H1 (cell line): ENCODE measurements around the gene DXO. TPM values are rescaled to one million over a fixed set of nuclear protein-coding genes. Genes with fewer than 3 reads are reported as not detected.

Experiments
- CTCF ChIA-PET: fragments of 300-600 bp; sonication (Branson Sonifier 250); formaldehyde crosslinking; loops from one replicate; lab custom pipeline; 2021; ENCODE audit not compliant: partially characterized antibody; lab: Charles Lee
- POLR2A ChIA-PET: fragments of 300-600 bp; sonication (Branson Sonifier 250); formaldehyde crosslinking; loops from one replicate; lab custom pipeline; 2021; ENCODE audit warnings: inconsistent platforms; ENCODE audit not compliant: partially characterized antibody; lab: Charles Lee
- DNase-seq, 2 experiments: peaks; one replicate each; pipeline versions ENCODE4 v3.0.0 to v3.0.0-alpha.2; 2010 to 2022; ENCODE audit warnings: low spot score in 2 of 2, low read depth in 1 of 2, mixed read lengths in 1 of 2
- FAIRE-seq: peaks from 2 replicates; lab custom pipeline; 2011; peaks lifted over from hg19 to GRCh38; lab: Jason Lieb, UNC
- H2AFZ ChIP-seq: 2 replicates; pipeline ENCODE4 v1.8.1; 2012; ENCODE audit warnings: low read length, inconsistent platforms
- H2AK5ac ChIP-seq: 2 replicates; pipeline ENCODE4 v1.6.1; 2013; ENCODE audit warnings: low read depth, low read length
- H2BK120ac ChIP-seq: replicated peaks from 2 replicates; pipeline ENCODE3; 2013; ENCODE audit warnings: low read depth, low read length, inconsistent platforms
- H2BK12ac ChIP-seq: 2 replicates; pipeline ENCODE4 v1.6.1; 2013; ENCODE audit warnings: low read depth, low read length
- H2BK15ac ChIP-seq: 2 replicates; pipeline ENCODE4 v1.6.1; 2013; ENCODE audit warnings: low read length
- H2BK20ac ChIP-seq: 2 replicates; pipeline ENCODE4 v1.6.1; 2013; ENCODE audit warnings: low read length
- H2BK5ac ChIP-seq: 2 replicates; pipeline ENCODE4 v1.6.1; 2013; ENCODE audit warnings: low read depth, low read length
- H3K14ac ChIP-seq: 2 replicates; pipeline ENCODE4 v1.6.1; 2013; ENCODE audit warnings: inconsistent platforms; ENCODE audit not compliant: insufficient read length
- H3K18ac ChIP-seq: 2 replicates; pipeline ENCODE4 v1.6.1; 2013; ENCODE audit warnings: low read length; ENCODE audit errors: extremely low read depth
- H3K23ac ChIP-seq: 2 replicates; pipeline ENCODE4 v1.6.1; 2013; ENCODE audit warnings: inconsistent platforms; ENCODE audit not compliant: insufficient read length
- H3K23me2 ChIP-seq: 2 replicates; pipeline ENCODE4 v1.6.1; 2013; ENCODE audit warnings: low read depth, low read length
- H3K27ac ChIP-seq: 2 replicates; pipeline ENCODE4 v1.6.1; 2011; ENCODE audit warnings: low read depth, low read length, inconsistent platforms
- H3K27me3 ChIP-seq, 4 experiments: replicated peaks in 1 of 4; 1 replicate in 1 of 4; 2 replicates in 3 of 4; pipeline versions ENCODE4 v1.6.1 to v1.8.1; 2011 to 2013; ENCODE audit warnings: low read length in 3 of 4, mild to moderate bottlenecking in 3 of 4, inconsistent platforms in 2 of 4, mixed read lengths in 2 of 4, moderate library complexity in 1 of 4; ENCODE audit not compliant: control insufficient read depth in 3 of 4, insufficient read depth in 3 of 4; ENCODE audit errors: extremely low read depth in 1 of 4
- H3K36me3 ChIP-seq, 4 experiments: 2 replicates each; pipeline versions ENCODE4 v1.6.1 to v1.8.1; 2011 to 2013; ENCODE audit warnings: mild to moderate bottlenecking in 4 of 4, low read length in 3 of 4, moderate library complexity in 2 of 4, control low read depth in 1 of 4, inconsistent platforms in 1 of 4; ENCODE audit not compliant: insufficient read depth in 4 of 4, control insufficient read depth in 2 of 4
- H3K4ac ChIP-seq: replicated peaks from 2 replicates; pipeline ENCODE3; 2013; ENCODE audit warnings: low read length, low read depth, mixed read lengths, inconsistent platforms; ENCODE audit not compliant: insufficient read length
- H3K4me1 ChIP-seq, 4 experiments: replicated peaks in 1 of 4; 1 replicate in 1 of 4; 2 replicates in 3 of 4; pipeline versions ENCODE4 v1.6.1 to v1.8.1; 2011 to 2013; ENCODE audit warnings: low read length in 3 of 4, inconsistent platforms in 2 of 4, mixed read lengths in 1 of 4; ENCODE audit not compliant: insufficient read depth in 4 of 4, control insufficient read depth in 3 of 4
- H3K4me2 ChIP-seq, 2 experiments: 2 replicates each; pipeline versions ENCODE4 v1.6.1 to v1.8.1; 2011 to 2013; ENCODE audit warnings: low read depth in 2 of 2, low read length in 2 of 2, control low read depth in 1 of 2, inconsistent platforms in 1 of 2, mild to moderate bottlenecking in 1 of 2; ENCODE audit not compliant: insufficient read depth in 1 of 2
- H3K4me3 ChIP-seq, 4 experiments: fragments of 200-600, 300-600 bp in 1 of 4; sonication (generic), shearing (Covaris generic), sonication (Bioruptor Twin) in 1 of 4; 2 replicates each; pipeline versions ENCODE4 v1.5.1 to v1.8.1; 2011 to 2016; ENCODE audit warnings: low read length in 4 of 4, low read depth in 3 of 4, control low read depth in 2 of 4, inconsistent platforms in 2 of 4, mild to moderate bottlenecking in 2 of 4, mixed read lengths in 1 of 4, moderate library complexity in 1 of 4; ENCODE audit not compliant: insufficient read depth in 2 of 4; ENCODE audit errors: extremely low read depth in 1 of 4
- H3K56ac ChIP-seq: replicated peaks from 2 replicates; pipeline ENCODE3; 2013; ENCODE audit warnings: low read depth, mild to moderate bottlenecking, mixed read lengths, low read length, inconsistent platforms; ENCODE audit not compliant: insufficient read length
- H3K79me1 ChIP-seq: 2 replicates; pipeline ENCODE4 v1.6.1; 2013; ENCODE audit warnings: low read depth, low read length, control low read depth
- H3K79me2 ChIP-seq, 2 experiments: 2 replicates each; pipeline versions ENCODE4 v1.6.1 to v1.8.1; 2012 to 2013; ENCODE audit warnings: low read length in 2 of 2, mild to moderate bottlenecking in 2 of 2, inconsistent platforms in 1 of 2; ENCODE audit not compliant: insufficient read depth in 2 of 2, control insufficient read depth in 1 of 2
- H3K9ac ChIP-seq, 4 experiments: replicated peaks in 1 of 4; 1 replicate in 1 of 4; 2 replicates in 3 of 4; pipeline versions ENCODE4 v1.6.1 to v1.8.1; 2011 to 2013; ENCODE audit warnings: low read depth in 3 of 4, low read length in 3 of 4, control low read depth in 2 of 4, mild to moderate bottlenecking in 2 of 4, moderate library complexity in 2 of 4, inconsistent platforms in 1 of 4; ENCODE audit errors: extremely low read depth in 1 of 4
- H3K9me3 ChIP-seq, 2 experiments: 2 replicates each; pipeline versions ENCODE4 v1.6.1 to v1.8.1; 2012 to 2013; ENCODE audit warnings: mild to moderate bottlenecking in 2 of 2, moderate library complexity in 2 of 2, control low read depth in 1 of 2, inconsistent platforms in 1 of 2, low read depth in 1 of 2, low read length in 1 of 2, mixed read lengths in 1 of 2; ENCODE audit not compliant: insufficient read depth in 2 of 2
- H4K20me1 ChIP-seq, 2 experiments: replicated peaks in 1 of 2; 2 replicates each; pipeline versions ENCODE3 to v1.8.1; 2011 to 2013; ENCODE audit warnings: inconsistent platforms in 2 of 2, low read length in 2 of 2, mild to moderate bottlenecking in 1 of 2; ENCODE audit not compliant: insufficient read depth in 2 of 2, control insufficient read depth in 1 of 2
- H4K5ac ChIP-seq: 2 replicates; pipeline ENCODE4 v1.6.1; 2013; ENCODE audit warnings: low read length, low read depth, mixed read lengths, inconsistent platforms; ENCODE audit not compliant: insufficient read length
- H4K8ac ChIP-seq: 2 replicates; pipeline ENCODE4 v1.8.0; 2013; ENCODE audit warnings: mild to moderate bottlenecking, moderate library complexity, low read length, inconsistent platforms; ENCODE audit not compliant: insufficient read depth; ENCODE audit errors: extremely low read depth
- H4K91ac ChIP-seq: replicated peaks from 2 replicates; pipeline ENCODE3; 2013; ENCODE audit warnings: low read length, mixed read lengths, inconsistent platforms; ENCODE audit not compliant: insufficient read length
- EGR1 ChIP-seq: IDR thresholded peaks from 2 replicates; pipeline ENCODE4 v1.6.1; 2011; ENCODE audit warnings: low read depth, low read length, borderline replicate concordance
- FOSL1 ChIP-seq: IDR thresholded peaks from 2 replicates; pipeline ENCODE4 v1.6.1; 2011; ENCODE audit warnings: mild to moderate bottlenecking, low read depth, low read length, moderate library complexity; ENCODE audit not compliant: insufficient read depth
- NRF1 ChIP-seq: IDR thresholded peaks from 2 replicates; pipeline ENCODE4 v1.6.1; 2011; ENCODE audit warnings: mild to moderate bottlenecking, low read depth, low read length, improper control_type of control experiment
- PHF8 ChIP-seq: fragments of 200-600 bp; sonication (generic); conservative IDR thresholded peaks from 2 replicates; pipeline ENCODE4 v1.7.1; 2012; ENCODE audit warnings: low read depth, mild to moderate bottlenecking, inconsistent platforms, low read length, moderate library complexity
- POLR2AphosphoS5 ChIP-seq: IDR thresholded peaks from 2 replicates; pipeline ENCODE4 v1.6.1; 2011; ENCODE audit warnings: low read depth, low read length
- POU5F1 ChIP-seq: IDR thresholded peaks from 2 replicates; pipeline ENCODE4 v1.6.1; 2011; ENCODE audit warnings: low read depth, mild to moderate bottlenecking, low read length, moderate library complexity
- RBBP5 ChIP-seq: IDR thresholded peaks from 2 replicates; pipeline ENCODE4 v1.7.1; 2012; ENCODE audit warnings: low read depth, mild to moderate bottlenecking, inconsistent platforms, low read length, moderate library complexity, borderline replicate concordance
- RFX5 ChIP-seq: IDR thresholded peaks from 2 replicates; pipeline ENCODE4 v1.6.1; 2011; ENCODE audit warnings: low read depth, low read length, improper control_type of control experiment, borderline replicate concordance
- SAP30 ChIP-seq: fragments of 300-600 bp; sonication (generic); IDR thresholded peaks from 2 replicates; pipeline ENCODE4 v1.7.1; 2012; ENCODE audit warnings: low read length, moderate library complexity, mild to moderate bottlenecking, inconsistent platforms; ENCODE audit not compliant: insufficient read depth, insufficient replicate concordance
- SIRT6 ChIP-seq: IDR thresholded peaks from one replicate; pipeline ENCODE4 v1.7.1; 2012; ENCODE audit warnings: low read length, inconsistent platforms
- SP1 ChIP-seq: IDR thresholded peaks from 2 replicates; pipeline ENCODE4 v1.6.1; 2011; ENCODE audit warnings: low read depth, low read length
- TEAD4 ChIP-seq: IDR thresholded peaks from 2 replicates; pipeline ENCODE4 v1.6.1; 2012; ENCODE audit warnings: low read depth, low read length, inconsistent platforms, mixed read lengths
- WGBS, 2 experiments: shearing (Covaris generic) in 1 of 2; methylation state at CpG; one replicate each; pipeline versions ENCODE4 v1.1.6 to v1.1.7; 2013 to 2015; ENCODE audit warnings: low lambda C conversion rate in 2 of 2, mixed read lengths in 2 of 2, inconsistent platforms in 1 of 2, low coverage in 1 of 2, missing lambda C conversion rate in 1 of 2; ENCODE audit not compliant: insufficient replicate concordance in 2 of 2, insufficient coverage in 1 of 2, insufficient read length in 1 of 2; ENCODE audit errors: extremely low coverage in 1 of 2, missing lambda C conversion rate in 1 of 2; 5-methylcytosine and 5-hydroxymethylcytosine counted together
- polyA plus RNA-seq, 7 experiments: library from polyadenylated mRNA; depleted of rRNA in 3 of 7; stranded (reverse) in 5 of 7; unstranded in 2 of 7; fragments of >200 nt in 5 of 7; fragments of 200-250 nt in 2 of 7; gene quantifications; 1 replicate in 5 of 7; 2 replicates in 1 of 7; 4 replicates in 1 of 7; pipeline versions ENCODE4 v1.2.1 to v1.2.3, GENCODE V29; 2011 to 2013; ENCODE audit warnings: missing spikeins in 2 of 7, mixed read lengths in 2 of 7
- total RNA-seq: library from RNA; stranded (reverse); fragmentation: NEBNext Ultra II Directional; extraction: Animal tissue kit (Norgen Biotek cat#: 25700); gene quantifications from 2 replicates; pipeline ENCODE4 v1.2.1, GENCODE V29; 2021

The DXO gene
- total and polyA plus RNA-seq, 2 of the 8 experiments (the other 6 are each of a cell fraction or from before 2014, with no cell fraction given) = 14.7 to 23.9 TPM

GRCh38 chr6:31966997-31967925, 4.7 kb downstream of the DXO start:
- no peak overlapping the region for H2BK20ac ChIP-seq
- DNase-seq = no peak
- no peak overlapping the region for H2BK12ac ChIP-seq
- no peak overlapping the region for H4K5ac ChIP-seq
- peaks cover 13 to 56% (median 44%) of the 10 kb centered on the region in 4 experiments for H3K36me3 ChIP-seq
- CTCF ChIA-PET = interaction anchor here (1.2 to 10.2 kb wide), 4 partner anchors 15 to 83 kb away, joined by 3 to 84 read pairs (median 4); no protein-coding TSS in a partner anchor
- peaks cover 0 to 3% of the 10 kb centered on the region in 2 experiments for H4K20me1 ChIP-seq
- H3K14ac ChIP-seq = no peak overlapping the region
- H3K23ac ChIP-seq = no peak overlapping the region
- no peak overlapping the region for H2BK120ac ChIP-seq
- H4K8ac ChIP-seq = no peak overlapping the region
- no peak for FAIRE-seq
- no peak overlapping the region for H2BK5ac ChIP-seq
- no peak overlapping the region for H3K4me2 ChIP-seq
- H3K27ac ChIP-seq = no peak overlapping the region
- no peak overlapping the region for H2AK5ac ChIP-seq
- H3K18ac ChIP-seq = no peak overlapping the region
- 87% methylated on average over 10 of the region's 10 CpGs; no CpG with 5 or more reads in 1 of the 2 experiments for WGBS, 2 experiments
- H3K79me2 ChIP-seq = no peaks in the 10 kb centered on the region; a peak in 1 of 4 replicates
- H3K4me3 ChIP-seq = no peak overlapping the region
- peaks cover 7% of the 10 kb centered on the region; the same call in 1 of the 2 replicates for H3K23me2 ChIP-seq
- H3K4ac ChIP-seq = no peak overlapping the region
- POLR2A ChIA-PET = interaction anchor here (0.6 to 15.3 kb wide), 3 partner anchors 12 to 80 kb away, joined by 3 to 279 read pairs (median 3); partner anchors contain the start of genes NELFE and SKIC2
- no peak overlapping the region for H2AFZ ChIP-seq
- H3K9me3 ChIP-seq = no peaks in the 10 kb centered on the region
- H3K9ac ChIP-seq = no peak overlapping the region
- no peaks in the 10 kb centered on the region for H3K27me3 ChIP-seq
- H4K91ac ChIP-seq = no peak overlapping the region
- peaks cover 4% of the 10 kb centered on the region; the same call in 1 of the 2 replicates for H3K79me1 ChIP-seq
- H3K56ac ChIP-seq = no peak overlapping the region
- H2BK15ac ChIP-seq = no peak overlapping the region
- H3K4me1 ChIP-seq = peaks cover 0 to 4% (median 3%) of the 10 kb centered on the region in 4 experiments; a peak in 2 of 7 replicates
- TF ChIP-seq RBBP5 = no peak
- no peak for TF ChIP-seq NRF1
- no peak for TF ChIP-seq POU5F1
- no peak for TF ChIP-seq SAP30
- TF ChIP-seq POLR2AphosphoS5 = no peak
- TF ChIP-seq SIRT6 = no peak
- TF ChIP-seq TEAD4 = no peak
- no peak for TF ChIP-seq FOSL1
- no peak for TF ChIP-seq EGR1
- no peak for TF ChIP-seq SP1
- TF ChIP-seq RFX5 = no peak
- no peak for TF ChIP-seq PHF8
